ENCODE data around the gene COLEC12.

The COLEC12 gene

GRCh38 chr18:505483-506122, 5.1 kb upstream of the COLEC12 start:
- DNase-seq, result no peak

- DNase-seq, result no peak
Observed at GRCh38 chr18:501406-501714, 859 bp upstream of the COLEC12 start.

GRCh38 chr18:499776-500631, 497 bp downstream of the COLEC12 start:
- no peak for DNase-seq

- no peak for DNase-seq
Observed at GRCh38 chr18:498931-499775, 1.3 kb downstream of the COLEC12 start.

- DNase-seq, result no peak
Observed at GRCh38 chr18:497688-498087, 2.8 kb downstream of the COLEC12 start.

GRCh38 chr18:495452-495851, 5.0 kb downstream of the COLEC12 start:
- DNase-seq, result no peak

GRCh38 chr18:495017-495416, 5.5 kb downstream of the COLEC12 start:
- no peak for DNase-seq

GRCh38 chr18:493986-494983, 6.2 kb downstream of the COLEC12 start:
- DNase-seq, result no peak

GRCh38 chr18:492451-492850, 8.1 kb downstream of the COLEC12 start:
- no peak for DNase-seq

- no peak for DNase-seq
Observed at GRCh38 chr18:490624-491023, 9.9 kb downstream of the COLEC12 start.

GRCh38 chr18:490024-490366, 10.5 kb downstream of the COLEC12 start:
- DNase-seq, result no peak

- DNase-seq, result no peak
Observed at GRCh38 chr18:489244-490023, 11.1 kb downstream of the COLEC12 start.

- no peak for DNase-seq
Observed at GRCh38 chr18:486929-487740, 13.4 kb downstream of the COLEC12 start.

- no peak for DNase-seq
Observed at GRCh38 chr18:484749-485464, 15.6 kb downstream of the COLEC12 start.

GRCh38 chr18:478681-479080, 21.8 kb downstream of the COLEC12 start:
- no peak for DNase-seq

GRCh38 chr18:477565-477964, 22.9 kb downstream of the COLEC12 start:
- DNase-seq, result no peak

GRCh38 chr18:476251-476664, 24.2 kb downstream of the COLEC12 start:
- DNase-seq, result no peak

- DNase-seq, result no peak
Observed at GRCh38 chr18:475202-476031, 25.1 kb downstream of the COLEC12 start.

GRCh38 chr18:474416-474815, 26.1 kb downstream of the COLEC12 start:
- no peak for DNase-seq

Data from NCI-H526 (cell line).